Ishikawa (cell line): ENCODE measurements around the gene PLA2G4A.

ENCODE experiments used
- CEBPB ChIP-seq: IDR thresholded peaks from 2 replicates; pipeline ENCODE4 v1.6.1; 2012
- CREB1 ChIP-seq: IDR thresholded peaks from 2 replicates; pipeline ENCODE4 v1.6.1; 2012; ENCODE audit warnings: low read depth
- EGR1 ChIP-seq: IDR thresholded peaks from 2 replicates; pipeline ENCODE4 v1.6.1; 2012
- EP300 ChIP-seq: IDR thresholded peaks from 2 replicates; pipeline ENCODE4 v1.6.1; 2012; ENCODE audit warnings: borderline replicate concordance
- FOXM1 ChIP-seq: IDR thresholded peaks from 2 replicates; pipeline ENCODE4 v1.6.1; 2012; ENCODE audit warnings: low read depth, borderline replicate concordance
- NFIC ChIP-seq: IDR thresholded peaks from 2 replicates; pipeline ENCODE4 v1.6.1; 2012
- RAD21 ChIP-seq: IDR thresholded peaks from 2 replicates; pipeline ENCODE4 v1.6.1; 2012; ENCODE audit warnings: low read depth
- TAF1 ChIP-seq: IDR thresholded peaks from 2 replicates; pipeline ENCODE4 v1.6.1; 2012; ENCODE audit warnings: low read depth, mild to moderate bottlenecking
- TCF12 ChIP-seq: IDR thresholded peaks from 2 replicates; pipeline ENCODE4 v1.6.1; 2012; ENCODE audit warnings: low read depth
- TEAD4 ChIP-seq: IDR thresholded peaks from 2 replicates; pipeline ENCODE4 v1.6.1; 2012
- YY1 ChIP-seq: IDR thresholded peaks from 2 replicates; pipeline ENCODE4 v1.6.1; 2012; ENCODE audit warnings: low read depth
- ZBTB7A ChIP-seq: IDR thresholded peaks from 2 replicates; pipeline ENCODE4 v1.6.1; 2012; ENCODE audit warnings: low read depth
- TF ChIP-seq, protein P1 (sequence below): IDR thresholded peaks from 2 replicates; pipeline ENCODE4 v1.6.1; 2012; ENCODE audit warnings: low read depth, mild to moderate bottlenecking
- TF ChIP-seq, protein P2 (sequence below): IDR thresholded peaks from 2 replicates; pipeline ENCODE4 v1.6.1; 2012
- TF ChIP-seq, protein P3 (sequence below): IDR thresholded peaks from 2 replicates; pipeline ENCODE4 v1.6.1; 2012

The PLA2G4A gene

DNA sequence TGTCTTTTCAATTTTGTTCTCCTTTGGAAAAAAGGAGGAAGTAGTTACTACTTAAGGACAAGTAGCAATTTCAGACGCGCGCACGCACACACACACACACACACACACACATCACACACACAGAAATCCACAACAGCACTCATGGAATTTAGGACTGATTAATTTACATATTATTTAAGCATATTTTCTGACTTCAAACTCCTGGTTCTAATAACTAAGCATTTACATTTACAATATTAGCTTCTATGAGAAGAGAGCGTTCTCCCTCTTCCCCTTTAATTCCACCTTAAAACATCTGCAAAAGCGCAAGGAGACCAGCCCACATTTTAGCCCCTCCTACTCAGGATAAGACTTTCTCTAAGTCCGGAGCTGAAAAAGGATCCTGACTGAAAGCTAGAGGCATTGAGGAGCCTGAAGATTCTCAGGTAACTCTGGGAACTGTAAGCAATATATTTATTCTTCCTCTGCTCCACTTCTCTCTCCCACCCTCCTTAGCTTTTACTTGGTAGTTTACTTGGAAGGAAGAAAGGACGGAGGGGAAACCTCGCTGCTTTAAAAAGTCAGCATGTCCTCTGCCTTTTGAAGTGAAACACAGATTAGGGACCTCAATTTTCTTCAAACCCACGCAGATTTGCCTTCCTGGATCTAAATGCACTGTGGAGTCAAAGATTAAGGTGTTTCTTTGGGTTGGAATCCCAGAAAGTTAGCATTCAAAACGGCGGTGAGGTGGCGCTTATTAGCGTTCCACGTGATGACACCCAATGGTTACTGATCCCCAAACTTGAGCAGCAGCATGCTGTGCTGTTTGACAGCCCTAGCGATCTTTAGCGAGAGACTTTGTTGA, at the start of gene PLA2G4A:
TSS of gene PLA2G4A (plus strand) at position 339 of the 844 bp plus-strand sequence. CDS start 25,406 bp downstream, outside the sequence.
- no peak for TF ChIP-seq EP300
- TF ChIP-seq FOXM1 = no peak
- TF ChIP-seq, protein P1, sequence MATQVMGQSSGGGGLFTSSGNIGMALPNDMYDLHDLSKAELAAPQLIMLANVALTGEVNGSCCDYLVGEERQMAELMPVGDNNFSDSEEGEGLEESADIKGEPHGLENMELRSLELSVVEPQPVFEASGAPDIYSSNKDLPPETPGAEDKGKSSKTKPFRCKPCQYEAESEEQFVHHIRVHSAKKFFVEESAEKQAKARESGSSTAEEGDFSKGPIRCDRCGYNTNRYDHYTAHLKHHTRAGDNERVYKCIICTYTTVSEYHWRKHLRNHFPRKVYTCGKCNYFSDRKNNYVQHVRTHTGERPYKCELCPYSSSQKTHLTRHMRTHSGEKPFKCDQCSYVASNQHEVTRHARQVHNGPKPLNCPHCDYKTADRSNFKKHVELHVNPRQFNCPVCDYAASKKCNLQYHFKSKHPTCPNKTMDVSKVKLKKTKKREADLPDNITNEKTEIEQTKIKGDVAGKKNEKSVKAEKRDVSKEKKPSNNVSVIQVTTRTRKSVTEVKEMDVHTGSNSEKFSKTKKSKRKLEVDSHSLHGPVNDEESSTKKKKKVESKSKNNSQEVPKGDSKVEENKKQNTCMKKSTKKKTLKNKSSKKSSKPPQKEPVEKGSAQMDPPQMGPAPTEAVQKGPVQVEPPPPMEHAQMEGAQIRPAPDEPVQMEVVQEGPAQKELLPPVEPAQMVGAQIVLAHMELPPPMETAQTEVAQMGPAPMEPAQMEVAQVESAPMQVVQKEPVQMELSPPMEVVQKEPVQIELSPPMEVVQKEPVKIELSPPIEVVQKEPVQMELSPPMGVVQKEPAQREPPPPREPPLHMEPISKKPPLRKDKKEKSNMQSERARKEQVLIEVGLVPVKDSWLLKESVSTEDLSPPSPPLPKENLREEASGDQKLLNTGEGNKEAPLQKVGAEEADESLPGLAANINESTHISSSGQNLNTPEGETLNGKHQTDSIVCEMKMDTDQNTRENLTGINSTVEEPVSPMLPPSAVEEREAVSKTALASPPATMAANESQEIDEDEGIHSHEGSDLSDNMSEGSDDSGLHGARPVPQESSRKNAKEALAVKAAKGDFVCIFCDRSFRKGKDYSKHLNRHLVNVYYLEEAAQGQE = no peak
- TF ChIP-seq ZBTB7A = no peak
- no peak for TF ChIP-seq TEAD4
- TF ChIP-seq RAD21 = no peak
- TF ChIP-seq CEBPB = no peak
- TF ChIP-seq NFIC = no peak
- TF ChIP-seq, protein P2, sequence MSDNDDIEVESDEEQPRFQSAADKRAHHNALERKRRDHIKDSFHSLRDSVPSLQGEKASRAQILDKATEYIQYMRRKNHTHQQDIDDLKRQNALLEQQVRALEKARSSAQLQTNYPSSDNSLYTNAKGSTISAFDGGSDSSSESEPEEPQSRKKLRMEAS = peak; percentile 74
- TF ChIP-seq TCF12 = no peak
- TF ChIP-seq, protein P3, sequence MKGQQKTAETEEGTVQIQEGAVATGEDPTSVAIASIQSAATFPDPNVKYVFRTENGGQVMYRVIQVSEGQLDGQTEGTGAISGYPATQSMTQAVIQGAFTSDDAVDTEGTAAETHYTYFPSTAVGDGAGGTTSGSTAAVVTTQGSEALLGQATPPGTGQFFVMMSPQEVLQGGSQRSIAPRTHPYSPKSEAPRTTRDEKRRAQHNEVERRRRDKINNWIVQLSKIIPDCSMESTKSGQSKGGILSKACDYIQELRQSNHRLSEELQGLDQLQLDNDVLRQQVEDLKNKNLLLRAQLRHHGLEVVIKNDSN = peak; percentile 47; the same call in 1 of the 2 replicates
- no peak for TF ChIP-seq TAF1
- TF ChIP-seq CREB1 = no peak

DNA sequence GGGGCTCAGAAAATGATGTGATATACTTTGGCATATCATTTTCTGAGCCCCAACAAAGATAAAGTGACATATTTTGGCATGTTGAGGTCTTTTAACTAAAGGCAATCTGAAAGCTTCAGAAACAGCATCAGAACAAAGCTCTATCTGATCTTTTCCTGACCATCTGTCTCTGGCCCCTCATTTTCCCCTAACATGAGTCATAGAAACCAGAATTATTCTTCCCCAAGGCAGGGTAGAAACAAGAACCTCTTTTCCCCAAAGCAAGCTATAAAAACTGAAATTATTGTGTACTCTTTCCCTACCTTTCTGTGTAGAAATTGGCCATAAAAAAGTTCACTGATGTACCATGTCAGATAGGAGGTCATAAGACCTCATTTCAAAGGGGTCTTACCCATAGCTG, 48.7 kb upstream of the PLA2G4A start:
- no peak for TF ChIP-seq TEAD4
- TF ChIP-seq ZBTB7A = no peak
- TF ChIP-seq EGR1 = no peak
- TF ChIP-seq FOXM1 = no peak
- TF ChIP-seq, protein P1 = no peak
- TF ChIP-seq, protein P2 = no peak
- TF ChIP-seq CREB1 = no peak

DNA sequence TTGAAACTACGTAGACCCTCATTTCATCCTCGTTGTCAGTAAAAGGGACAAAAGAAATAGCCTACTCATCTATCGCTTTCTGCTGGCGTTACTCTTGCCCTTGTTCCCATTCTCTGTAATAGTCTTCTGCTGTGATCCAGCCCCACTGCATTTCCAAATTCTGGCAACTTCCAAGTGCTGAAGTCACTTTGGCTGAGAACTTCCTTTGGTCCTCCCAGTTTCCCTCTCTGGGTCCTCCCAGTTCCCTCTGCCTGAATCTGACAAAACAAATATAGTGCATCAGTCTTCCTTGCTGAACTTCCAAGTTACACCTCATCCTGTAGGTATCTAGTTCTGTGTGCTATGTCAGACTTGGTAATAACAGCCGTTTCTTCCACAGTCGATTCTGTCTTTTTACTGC, 47.0 kb upstream of the PLA2G4A start:
- TF ChIP-seq ZBTB7A = no peak
- TF ChIP-seq NFIC = no peak
- TF ChIP-seq, protein P3 = no peak
- TF ChIP-seq TAF1 = no peak
- TF ChIP-seq, protein P1 = no peak
- no peak for TF ChIP-seq RAD21
- no peak for TF ChIP-seq CEBPB
- no peak for TF ChIP-seq EGR1
- TF ChIP-seq FOXM1 = no peak
- no peak for TF ChIP-seq CREB1
- TF ChIP-seq YY1 = no peak
- TF ChIP-seq, protein P2 = no peak
- no peak for TF ChIP-seq TCF12
- no peak for TF ChIP-seq TEAD4
- no peak for TF ChIP-seq EP300

DNA sequence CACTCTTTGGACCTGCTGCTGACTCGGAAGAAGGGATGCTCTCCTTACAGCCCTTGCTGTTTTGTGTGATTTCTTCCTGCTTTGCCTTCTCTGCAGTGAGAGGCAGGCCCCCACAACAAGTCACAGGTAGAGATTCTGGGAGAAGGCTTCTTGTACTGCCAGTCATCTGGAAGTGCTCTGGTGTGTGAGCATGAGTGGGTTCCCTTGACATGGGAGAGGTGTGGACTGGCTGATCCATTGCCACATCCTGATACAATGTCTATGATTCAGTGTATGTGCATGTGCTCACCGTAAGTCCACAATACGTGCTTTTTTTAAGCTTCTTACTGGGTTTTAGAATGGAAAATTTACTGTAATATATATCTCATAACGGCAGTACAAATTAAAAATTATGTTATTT, 46.0 kb upstream of the PLA2G4A start:
- TF ChIP-seq YY1 = no peak

DNA sequence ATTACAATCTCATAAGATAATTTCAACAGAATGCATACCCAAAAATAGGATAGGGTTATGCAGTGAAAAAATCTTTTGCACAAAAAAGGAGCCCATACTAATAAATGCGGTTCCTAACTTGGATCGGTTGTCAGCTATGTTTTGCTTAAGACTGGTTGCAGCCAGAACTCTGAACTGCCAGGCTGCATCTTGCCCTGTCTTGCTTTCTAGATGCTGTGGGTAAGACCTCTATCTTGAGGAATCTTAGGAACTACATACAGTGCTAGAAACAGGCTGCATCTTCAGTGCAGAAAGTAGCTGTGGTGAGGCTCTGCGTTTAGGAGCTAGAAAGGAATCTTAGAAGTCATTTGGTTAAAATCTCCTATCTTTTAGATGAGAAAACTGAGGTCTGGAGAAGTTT, 45.6 kb upstream of the PLA2G4A start:
- TF ChIP-seq NFIC (no peak), CEBPB (no peak), EGR1 (no peak)
- TF ChIP-seq, protein P1 = no peak
- TF ChIP-seq, protein P3 = no peak
